Gastrocnemius medialis (tissue), 4 donors: ENCODE results near the gene CRHR2.

Experiments
- CTCF ChIP-seq, 5 experiments: fragments of 450-650 bp in 3 of 5; fragments of 200-600 bp in 2 of 5; sonication (generic) in 2 of 5; IDR thresholded peaks in 4 of 5; conservative IDR thresholded peaks in 1 of 5; 1 replicate in 4 of 5; 2 replicates in 1 of 5; pipeline ENCODE4 v1.5.1; 2016 to 2019; ENCODE audit warnings: antibody characterized with exemption in 5 of 5, mild to moderate bottlenecking in 3 of 5, moderate library complexity in 3 of 5
- POLR2A ChIP-seq, 2 donors: fragments of 450-650 bp; IDR thresholded peaks; one replicate each; pipeline ENCODE4 v1.6.1; 2017; ENCODE audit warnings: antibody characterized with exemption in 2 of 2, mild to moderate bottlenecking in 2 of 2, moderate library complexity in 2 of 2

- TF ChIP-seq CTCF (IDR thresholded peaks at IDR 0.05 in 4 of 5, conservative IDR thresholded peaks at IDR 0.05 in 1 of 5) (no peak), POLR2A (IDR thresholded peaks at IDR 0.05) (no peak)
Measured at GRCh38 chr7:30664184-30664885, 17.9 kb downstream of the CRHR2 start.
